Activated B cell treated with CpG ODN at 0.5 μM for 24 hours (primary cell): Measurements from ENCODE around the gene SAE1. TPM values are rescaled to one million over a fixed set of nuclear protein-coding genes. Genes with fewer than 3 reads are reported as not detected.

Source experiments
- ATAC-seq: fragments of 200-7000 bp; cut with Tn5 transposase; one replicate; pipeline ENCODE4 v1.10.0; 2021; ENCODE audit warnings: low read depth, mild to moderate bottlenecking, moderate library complexity
- CTCF ChIA-PET: fragments of 350-600 bp; sonication (Branson Sonifier 250); formaldehyde crosslinking; loops from one replicate; lab custom pipeline; 2021; ENCODE audit warnings: antibody characterized with exemption; lab: Charles Lee
- POLR2A ChIA-PET: fragments of 350-600 bp; sonication (Branson Sonifier 250); formaldehyde crosslinking; loops from one replicate; lab custom pipeline; 2021; ENCODE audit warnings: antibody characterized with exemption; lab: Charles Lee
- DNase-seq: peaks from one replicate; pipeline ENCODE4 v3.0.0; 2022
- H3K27ac Mint-ChIP-seq: one replicate; pipeline ENCODE4 v1.8.0; 2020; ENCODE audit warnings: mixed read lengths
- H3K27me3 Mint-ChIP-seq: one replicate; pipeline ENCODE4 v1.8.0; 2021; ENCODE audit warnings: mixed read lengths
- H3K36me3 Mint-ChIP-seq: one replicate; pipeline ENCODE4 v1.8.0; 2021; ENCODE audit warnings: low read depth, mixed read lengths
- H3K4me1 Mint-ChIP-seq: one replicate; pipeline ENCODE4 v1.8.0; 2021; ENCODE audit warnings: mixed read lengths
- H3K4me3 Mint-ChIP-seq: one replicate; pipeline ENCODE4 v1.8.0; 2020; ENCODE audit warnings: mild to moderate bottlenecking, mixed read lengths
- H3K9me3 Mint-ChIP-seq: one replicate; pipeline ENCODE4 v1.8.0; 2020; ENCODE audit warnings: mixed read lengths
- intact Hi-C: fragments of 100-400 bp; cut with micrococcal nuclease; formaldehyde crosslinking; loops from one replicate; pipeline ENCODE4 v1.15.1; 2024
- total RNA-seq: library from RNA; stranded (reverse); gene quantifications from 2 replicates; pipeline ENCODE4 v1.2.3, GENCODE V29; 2022
- TF ChIP-seq, protein P1 (sequence below): fragments of 200-600 bp; IDR thresholded peaks from one replicate; pipeline ENCODE4 v1.8.0; 2022; ENCODE audit warnings: antibody characterized with exemption, mild to moderate bottlenecking

Gene SAE1
- total RNA-seq, 1 donor from 2014 or later: 67.4 TPM

DNA sequence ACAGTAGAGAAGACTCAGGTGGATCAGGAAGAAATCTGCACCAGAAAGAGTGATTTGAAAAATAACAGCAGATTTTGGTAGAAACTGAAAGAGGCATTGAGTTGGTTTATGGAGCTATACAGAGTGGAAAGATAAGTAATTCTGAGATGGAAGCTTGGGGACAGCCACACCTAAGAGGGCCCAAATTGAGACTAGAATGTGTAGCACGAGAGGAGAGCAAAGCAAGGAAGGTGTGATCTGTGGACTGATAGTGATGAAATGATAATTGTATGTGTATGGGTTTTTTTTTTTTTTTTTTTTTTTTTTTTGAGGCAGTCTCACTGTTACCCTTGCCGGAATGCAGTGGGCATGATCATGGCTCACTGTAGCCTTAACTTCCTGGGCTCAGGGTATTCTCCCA lies 16.3 kb downstream of the SAE1 start:
- no peaks in the 10 kb centered on the region for H3K9me3 Mint-ChIP-seq

GRCh38 chr19:47151627-47152026 lies 21.0 kb downstream of the SAE1 start:
- no peak for DNase-seq
- Mint-ChIP-seq H3K4me1 (peaks cover 11% of the 10 kb centered on the region), H3K27me3 (no peaks in the 10 kb centered on the region), H3K4me3 (no peak overlapping the region), H3K9me3 (no peaks in the 10 kb centered on the region), H3K27ac (no peak overlapping the region), H3K36me3 (peaks cover 76% of the 10 kb centered on the region)
- TF ChIP-seq, protein P1, sequence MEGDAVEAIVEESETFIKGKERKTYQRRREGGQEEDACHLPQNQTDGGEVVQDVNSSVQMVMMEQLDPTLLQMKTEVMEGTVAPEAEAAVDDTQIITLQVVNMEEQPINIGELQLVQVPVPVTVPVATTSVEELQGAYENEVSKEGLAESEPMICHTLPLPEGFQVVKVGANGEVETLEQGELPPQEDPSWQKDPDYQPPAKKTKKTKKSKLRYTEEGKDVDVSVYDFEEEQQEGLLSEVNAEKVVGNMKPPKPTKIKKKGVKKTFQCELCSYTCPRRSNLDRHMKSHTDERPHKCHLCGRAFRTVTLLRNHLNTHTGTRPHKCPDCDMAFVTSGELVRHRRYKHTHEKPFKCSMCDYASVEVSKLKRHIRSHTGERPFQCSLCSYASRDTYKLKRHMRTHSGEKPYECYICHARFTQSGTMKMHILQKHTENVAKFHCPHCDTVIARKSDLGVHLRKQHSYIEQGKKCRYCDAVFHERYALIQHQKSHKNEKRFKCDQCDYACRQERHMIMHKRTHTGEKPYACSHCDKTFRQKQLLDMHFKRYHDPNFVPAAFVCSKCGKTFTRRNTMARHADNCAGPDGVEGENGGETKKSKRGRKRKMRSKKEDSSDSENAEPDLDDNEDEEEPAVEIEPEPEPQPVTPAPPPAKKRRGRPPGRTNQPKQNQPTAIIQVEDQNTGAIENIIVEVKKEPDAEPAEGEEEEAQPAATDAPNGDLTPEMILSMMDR: no peak
- POLR2A ChIA-PET: no interaction called here
- intact Hi-C loops: no loop called here
- no peak for ATAC-seq
- CTCF ChIA-PET: interaction anchor here (2.3 kb wide), 1 partner anchor 95 kb away, joined by 12 read pairs; no protein-coding TSS in a partner anchor

More for the DNA sequence above, 16.3 kb downstream of the SAE1 start:
- ATAC-seq (no peak), DNase-seq (no peak)
- TF ChIP-seq, protein P1: no peak
- intact Hi-C loops: no loop called here
- POLR2A ChIA-PET: interaction anchor here (0.5 to 1.1 kb wide), 2 partner anchors 97 to 150 kb away, joined by 3 to 5 read pairs; no protein-coding TSS in a partner anchor
- H3K36me3 Mint-ChIP-seq: peaks cover 80% of the 10 kb centered on the region
- no peaks in the 10 kb centered on the region for H3K27me3 Mint-ChIP-seq
- CTCF ChIA-PET: interaction anchor here (1.1 to 2.2 kb wide), 2 partner anchors 64 to 134 kb away, joined by 3 to 7 read pairs; no protein-coding TSS in a partner anchor
- H3K27ac Mint-ChIP-seq: no peak overlapping the region
- peaks cover 7% of the 10 kb centered on the region for H3K4me1 Mint-ChIP-seq
- H3K4me3 Mint-ChIP-seq: no peak overlapping the region

DNA sequence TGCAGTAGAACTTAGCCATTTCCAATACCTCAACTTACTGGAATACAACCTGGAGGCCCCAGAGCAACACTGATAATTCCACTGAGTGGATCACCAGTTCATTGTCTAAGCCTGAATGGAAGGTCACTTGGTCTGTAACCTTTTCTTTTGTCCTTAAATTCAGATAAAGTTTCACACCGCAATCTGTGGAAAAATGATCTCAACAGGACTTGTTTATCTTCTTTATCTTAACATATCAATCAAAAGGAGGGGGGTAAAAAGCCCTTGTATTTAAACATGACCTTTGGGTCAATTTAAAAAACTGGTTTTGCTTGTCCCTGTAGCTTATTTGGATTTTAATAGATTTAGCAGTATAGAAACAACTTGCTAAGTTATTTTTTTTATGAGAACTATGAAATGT lies 21.6 kb downstream of the SAE1 start:
- Mint-ChIP-seq H3K4me3 (no peak overlapping the region), H3K36me3 (peaks cover 76% of the 10 kb centered on the region), H3K27ac (no peak overlapping the region), H3K9me3 (no peaks in the 10 kb centered on the region), H3K4me1 (peaks cover 17% of the 10 kb centered on the region), H3K27me3 (no peaks in the 10 kb centered on the region)
- CTCF ChIA-PET: interaction anchor here (1.7 kb wide), 1 partner anchor 92 kb away, joined by 10 read pairs; no protein-coding TSS in a partner anchor
- intact Hi-C loops: no loop called here
- TF ChIP-seq, protein P1: no peak
- DNase-seq (no peak), ATAC-seq (no peak)
- POLR2A ChIA-PET: no interaction called here

DNA sequence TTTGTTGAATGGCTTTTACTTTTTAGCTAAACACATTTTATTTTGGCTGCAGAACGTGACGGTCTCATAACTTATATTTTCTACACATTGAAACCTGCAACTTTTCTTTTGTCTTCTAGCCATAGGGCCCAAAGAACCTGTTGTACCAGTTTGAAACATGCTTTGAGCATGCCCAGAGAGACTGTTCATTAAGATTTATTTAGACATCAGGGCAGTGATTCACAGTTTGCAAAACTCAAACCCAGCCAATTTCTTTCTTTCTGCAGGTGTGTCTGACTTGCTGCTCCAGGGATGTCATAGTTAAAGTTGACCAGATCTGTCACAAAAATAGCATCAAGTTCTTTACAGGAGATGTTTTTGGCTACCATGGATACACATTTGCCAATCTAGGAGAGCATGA lies 22.0 kb downstream of the SAE1 start:
- intact Hi-C loops: no loop called here
- DNase-seq: no peak
- Mint-ChIP-seq H3K36me3 (peaks cover 78% of the 10 kb centered on the region), H3K9me3 (no peaks in the 10 kb centered on the region), H3K4me1 (peaks cover 21% of the 10 kb centered on the region), H3K4me3 (no peak overlapping the region), H3K27me3 (no peaks in the 10 kb centered on the region), H3K27ac (no peak overlapping the region)
- TF ChIP-seq, protein P1: no peak
- ATAC-seq: no peak
- ChIA-PET POLR2A (no interaction called here), CTCF (interaction anchor here (1.7 kb wide), 1 partner anchor 92 kb away, joined by 10 read pairs; no protein-coding TSS in a partner anchor)

DNA sequence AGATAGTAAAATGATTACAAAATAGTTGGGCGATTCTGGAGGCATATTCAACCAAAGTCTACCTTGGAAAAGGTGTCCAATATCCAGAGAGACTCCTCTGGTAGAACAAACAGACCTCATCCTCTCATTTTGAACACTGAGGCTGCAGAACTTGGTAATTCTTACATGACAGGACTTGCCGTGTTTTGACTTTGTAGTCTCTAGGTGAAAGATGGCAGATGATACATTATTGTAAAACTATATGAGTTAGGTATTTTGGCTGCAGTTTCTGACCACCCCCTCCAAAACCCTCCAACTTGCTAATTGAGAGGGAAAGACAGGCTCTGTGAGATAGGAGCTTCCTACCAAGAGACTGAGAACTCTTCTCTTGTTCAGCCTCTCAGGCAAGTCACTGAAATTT lies 22.6 kb downstream of the SAE1 start:
- Mint-ChIP-seq H3K9me3 (no peaks in the 10 kb centered on the region), H3K36me3 (peaks cover 78% of the 10 kb centered on the region), H3K27ac (no peak overlapping the region), H3K4me1 (peaks cover 27% of the 10 kb centered on the region), H3K27me3 (no peaks in the 10 kb centered on the region), H3K4me3 (no peak overlapping the region)
- no peak for ATAC-seq
- no peak for DNase-seq
- TF ChIP-seq, protein P1: no peak
- CTCF ChIA-PET: interaction anchor here (1.7 kb wide), 1 partner anchor 91 kb away, joined by 10 read pairs; no protein-coding TSS in a partner anchor
- POLR2A ChIA-PET: no interaction called here
- intact Hi-C loops: no loop called here
